ENCODE results near the gene ZNF296. TPM values are rescaled to one million over a fixed set of nuclear protein-coding genes. Genes with fewer than 3 reads are reported as not detected.

ZNF296 gene
- total RNA-seq, 1 donor from 2014 or later: 1.1 TPM

DNA sequence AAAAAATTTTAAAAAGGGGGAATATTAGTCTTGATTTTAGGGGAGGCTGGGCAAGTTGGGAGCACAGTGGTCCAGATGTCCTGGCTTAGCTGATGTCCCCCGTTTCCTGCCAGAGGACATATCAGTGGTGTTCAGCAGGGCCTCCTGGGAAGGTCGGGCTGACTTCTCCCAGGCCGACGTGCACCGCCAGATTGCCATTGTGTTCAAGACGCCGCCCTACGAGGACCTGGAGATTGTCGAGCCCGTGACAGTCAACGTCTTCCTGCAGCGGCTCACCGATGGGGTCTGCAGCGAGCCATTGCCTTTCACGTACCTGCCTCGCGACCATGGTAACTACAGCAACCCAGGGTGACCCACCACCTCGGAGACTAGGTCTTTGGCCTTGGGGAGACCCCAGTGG is 43.9 kb downstream of the ZNF296 start:
- H3K27ac Mint-ChIP-seq: no peak overlapping the region
- no peaks in the 10 kb centered on the region for H3K9me3 Mint-ChIP-seq
- peaks cover 24% of the 10 kb centered on the region for H3K36me3 Mint-ChIP-seq
- TF ChIP-seq, protein P1, sequence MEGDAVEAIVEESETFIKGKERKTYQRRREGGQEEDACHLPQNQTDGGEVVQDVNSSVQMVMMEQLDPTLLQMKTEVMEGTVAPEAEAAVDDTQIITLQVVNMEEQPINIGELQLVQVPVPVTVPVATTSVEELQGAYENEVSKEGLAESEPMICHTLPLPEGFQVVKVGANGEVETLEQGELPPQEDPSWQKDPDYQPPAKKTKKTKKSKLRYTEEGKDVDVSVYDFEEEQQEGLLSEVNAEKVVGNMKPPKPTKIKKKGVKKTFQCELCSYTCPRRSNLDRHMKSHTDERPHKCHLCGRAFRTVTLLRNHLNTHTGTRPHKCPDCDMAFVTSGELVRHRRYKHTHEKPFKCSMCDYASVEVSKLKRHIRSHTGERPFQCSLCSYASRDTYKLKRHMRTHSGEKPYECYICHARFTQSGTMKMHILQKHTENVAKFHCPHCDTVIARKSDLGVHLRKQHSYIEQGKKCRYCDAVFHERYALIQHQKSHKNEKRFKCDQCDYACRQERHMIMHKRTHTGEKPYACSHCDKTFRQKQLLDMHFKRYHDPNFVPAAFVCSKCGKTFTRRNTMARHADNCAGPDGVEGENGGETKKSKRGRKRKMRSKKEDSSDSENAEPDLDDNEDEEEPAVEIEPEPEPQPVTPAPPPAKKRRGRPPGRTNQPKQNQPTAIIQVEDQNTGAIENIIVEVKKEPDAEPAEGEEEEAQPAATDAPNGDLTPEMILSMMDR (IDR thresholded peaks at IDR 0.05; ENCODE audit: unreplicated experiment): no peak
- no peak for DNase-seq (ENCODE audit: low spot score in 2 of 2, unreplicated experiment in 2 of 2)
- H3K4me3 Mint-ChIP-seq: no peak overlapping the region
- H3K4me1 Mint-ChIP-seq: no peaks in the 10 kb centered on the region
- no peaks in the 10 kb centered on the region for H3K27me3 Mint-ChIP-seq (ENCODE audit: low read depth)

DNA sequence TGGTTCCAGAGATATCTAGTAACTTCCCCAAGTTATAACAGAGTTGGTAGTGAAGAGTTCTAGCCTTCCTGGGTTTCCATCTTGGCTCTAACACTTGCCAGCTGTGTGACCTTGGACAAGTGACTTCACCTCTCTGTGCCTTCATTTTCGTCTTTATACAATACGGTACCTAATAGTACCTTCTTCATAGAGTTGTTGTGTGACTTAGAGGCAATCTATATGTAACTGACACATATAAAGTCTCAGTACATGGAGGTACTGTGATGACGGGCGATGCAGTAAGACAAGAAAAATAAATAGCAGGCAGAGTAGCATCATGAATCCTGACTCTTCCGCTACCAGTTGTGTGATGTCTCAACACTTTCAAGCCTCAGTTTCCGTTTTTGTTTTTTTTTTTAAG is 45.5 kb downstream of the ZNF296 start:
- Mint-ChIP-seq H3K36me3 (peaks cover 27% of the 10 kb centered on the region), H3K9me3 (no peaks in the 10 kb centered on the region), H3K27ac (no peak overlapping the region), H3K27me3 (ENCODE audit: low read depth) (no peaks in the 10 kb centered on the region), H3K4me3 (no peak overlapping the region), H3K4me1 (no peaks in the 10 kb centered on the region)
- no peak for DNase-seq (ENCODE audit: low spot score in 2 of 2, unreplicated experiment in 2 of 2)
- TF ChIP-seq, protein P1 (IDR thresholded peaks at IDR 0.05; ENCODE audit: unreplicated experiment): no peak

DNA sequence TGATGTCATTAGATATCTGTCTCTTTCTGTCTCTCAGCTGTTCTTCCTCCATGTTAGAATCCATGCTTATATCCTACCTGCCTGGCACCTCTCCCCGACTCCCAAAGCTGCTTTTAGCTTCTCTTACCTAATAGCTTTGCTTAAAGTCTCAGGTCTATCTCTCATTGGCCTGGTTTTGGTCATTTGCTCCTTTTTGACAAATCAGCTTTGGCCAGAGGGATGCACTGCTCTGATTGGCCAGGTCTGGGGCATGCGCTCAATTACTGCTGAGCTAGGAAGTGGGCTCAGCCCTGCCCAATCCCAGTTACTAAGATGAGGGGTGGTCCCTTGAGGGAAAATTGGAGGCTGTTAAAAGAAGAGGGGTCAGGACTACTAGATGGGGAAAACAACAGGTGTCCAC is 48.9 kb downstream of the ZNF296 start:
- no peak overlapping the region for H3K27ac Mint-ChIP-seq

GRCh38 chr19:45025264-45025663 is 51.0 kb downstream of the ZNF296 start:
- Mint-ChIP-seq H3K4me3 (no peak overlapping the region), H3K36me3 (peaks cover 7% of the 10 kb centered on the region), H3K4me1 (no peaks in the 10 kb centered on the region), H3K27ac (no peak overlapping the region), H3K27me3 (ENCODE audit: low read depth) (no peaks in the 10 kb centered on the region), H3K9me3 (no peaks in the 10 kb centered on the region)
- TF ChIP-seq, protein P1 (IDR thresholded peaks at IDR 0.05; ENCODE audit: unreplicated experiment): no peak
- no peak for DNase-seq (ENCODE audit: low spot score in 2 of 2, unreplicated experiment in 2 of 2)

More for the DNA sequence above, 48.9 kb downstream of the ZNF296 start:
- no peak for DNase-seq (ENCODE audit: low spot score in 2 of 2, unreplicated experiment in 2 of 2)
- H3K27me3 Mint-ChIP-seq (ENCODE audit: low read depth): no peaks in the 10 kb centered on the region
- no peak overlapping the region for H3K4me3 Mint-ChIP-seq
- TF ChIP-seq, protein P1 (IDR thresholded peaks at IDR 0.05; ENCODE audit: unreplicated experiment): no peak
- H3K36me3 Mint-ChIP-seq: peaks cover 18% of the 10 kb centered on the region
- H3K4me1 Mint-ChIP-seq: no peaks in the 10 kb centered on the region
- no peaks in the 10 kb centered on the region for H3K9me3 Mint-ChIP-seq

- Mint-ChIP-seq H3K27me3 (ENCODE audit: low read depth) (no peaks in the 10 kb centered on the region), H3K9me3 (no peaks in the 10 kb centered on the region), H3K4me3 (no peak overlapping the region), H3K36me3 (peaks cover 6% of the 10 kb centered on the region), H3K4me1 (no peaks in the 10 kb centered on the region), H3K27ac (no peak overlapping the region)
- no peak for DNase-seq (ENCODE audit: low spot score in 2 of 2, unreplicated experiment in 2 of 2)
- TF ChIP-seq, protein P1 (IDR thresholded peaks at IDR 0.05; ENCODE audit: unreplicated experiment): no peak
These were observed 53.2 kb downstream of the ZNF296 start for GRCh38 chr19:45023048-45023447.

DNA sequence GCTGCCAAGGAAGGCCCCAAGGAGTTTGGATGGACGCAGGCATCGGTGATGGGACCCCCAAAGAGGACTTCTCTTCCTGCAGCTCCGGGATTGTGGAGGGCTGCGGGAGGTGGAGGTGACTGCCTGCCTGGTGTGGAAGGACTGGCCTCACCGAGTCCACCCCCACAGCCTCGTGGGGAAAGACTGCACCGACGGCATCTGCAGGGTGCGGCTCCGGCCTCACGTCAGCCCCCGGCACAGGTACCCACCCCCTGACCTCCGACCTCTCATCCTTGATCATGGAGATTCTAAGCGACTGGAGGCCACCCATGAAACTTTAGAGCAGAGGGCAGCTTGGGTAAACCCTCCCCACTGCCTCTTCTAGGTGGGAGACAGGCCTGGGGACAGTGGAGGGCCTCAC is 54.3 kb downstream of the ZNF296 start:
- Mint-ChIP-seq H3K36me3 (peaks cover 2% of the 10 kb centered on the region), H3K9me3 (no peaks in the 10 kb centered on the region), H3K4me1 (no peaks in the 10 kb centered on the region), H3K27me3 (ENCODE audit: low read depth) (no peaks in the 10 kb centered on the region), H3K4me3 (no peak overlapping the region), H3K27ac (no peak overlapping the region)
- no peak for DNase-seq (ENCODE audit: low spot score in 2 of 2, unreplicated experiment in 2 of 2)
- TF ChIP-seq, protein P1 (IDR thresholded peaks at IDR 0.05; ENCODE audit: unreplicated experiment): no peak
